ENCODE measurements around the gene F10. TPM values are rescaled to one million over a fixed set of nuclear protein-coding genes. Genes with fewer than 3 reads are reported as not detected.
"Not testable (repeated sequence)": the region's sequence is repeated elsewhere in the genome, so short reads cannot be mapped to it uniquely, and the experiment has no call there.

The F10 gene
- total RNA-seq, 1 donor from 2014 or later: 12.3 TPM

GRCh38 chr13:113076681-113077401, 45.8 kb upstream of the F10 start:
- no peak overlapping the region for H3K27ac Mint-ChIP-seq
- peaks cover 29% of the 10 kb centered on the region for H3K36me3 Mint-ChIP-seq
- no peak for TF ChIP-seq CTCF (IDR thresholded peaks at IDR 0.05; ENCODE audit: unreplicated experiment)
- no peak for DNase-seq (ENCODE audit: low spot score in 2 of 2, unreplicated experiment in 2 of 2)
- no peaks in the 10 kb centered on the region for H3K27me3 Mint-ChIP-seq (ENCODE audit: low read depth)
- no peak overlapping the region for H3K4me3 Mint-ChIP-seq
- H3K4me1 Mint-ChIP-seq: no peaks in the 10 kb centered on the region
- H3K9me3 Mint-ChIP-seq: peaks cover 13% of the 10 kb centered on the region

GRCh38 chr13:113077566-113077952, 45.0 kb upstream of the F10 start:
- peaks cover 6% of the 10 kb centered on the region for H3K9me3 Mint-ChIP-seq
- H3K27me3 Mint-ChIP-seq (ENCODE audit: low read depth): no peaks in the 10 kb centered on the region
- no peak overlapping the region for H3K27ac Mint-ChIP-seq
- no peak for TF ChIP-seq CTCF (IDR thresholded peaks at IDR 0.05; ENCODE audit: unreplicated experiment)
- H3K4me3 Mint-ChIP-seq: no peak overlapping the region
- H3K4me1 Mint-ChIP-seq: no peaks in the 10 kb centered on the region
- H3K36me3 Mint-ChIP-seq: peaks cover 21% of the 10 kb centered on the region
- no peak for DNase-seq (ENCODE audit: low spot score in 2 of 2, unreplicated experiment in 2 of 2)

DNA sequence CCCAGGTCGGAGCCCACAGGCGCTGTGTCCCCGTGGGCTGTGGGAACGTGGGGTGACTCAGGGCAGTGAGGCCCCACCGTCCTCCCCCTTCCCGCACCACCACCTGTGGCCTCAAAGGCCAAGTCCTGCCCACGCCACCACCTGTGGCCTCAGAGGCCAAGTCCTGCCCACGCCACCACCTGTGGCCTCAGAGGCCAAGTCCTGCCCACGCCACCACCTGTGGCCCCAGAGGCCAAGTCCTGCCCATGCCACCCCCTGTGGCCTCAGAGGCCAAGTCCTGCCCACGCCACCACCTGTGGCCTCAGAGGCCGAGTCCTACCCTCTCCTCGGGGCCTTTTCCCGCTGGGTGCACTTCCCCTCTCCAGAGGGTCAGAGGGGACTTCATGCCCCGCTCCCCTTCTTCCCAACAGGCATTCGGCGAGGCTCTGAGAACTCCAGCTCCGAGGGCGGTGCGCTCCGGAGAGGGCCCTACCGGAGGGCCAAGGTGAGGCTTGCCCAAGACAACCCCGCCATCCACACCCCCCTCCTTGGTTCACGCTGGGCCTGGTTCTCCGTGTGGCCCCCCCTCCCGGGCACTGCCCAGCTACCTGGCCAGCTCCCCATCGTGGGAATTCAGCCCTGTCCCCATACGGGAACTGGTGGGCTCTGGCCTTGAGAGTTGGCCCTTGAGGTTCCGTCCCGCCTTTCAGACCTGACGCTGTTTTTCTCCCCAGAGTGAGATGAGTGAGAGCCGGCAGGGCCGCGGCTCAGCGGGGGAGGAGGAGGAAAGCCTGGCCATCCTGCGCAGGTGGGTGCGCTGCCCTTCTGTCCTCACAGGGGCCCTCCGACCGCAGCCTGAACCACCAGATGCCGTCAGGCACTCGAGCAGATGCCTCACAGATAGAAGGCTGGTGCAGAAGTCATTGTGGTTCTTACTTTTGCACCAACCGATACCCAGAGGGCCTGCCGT, 44.4 kb upstream of the F10 start:
- Mint-ChIP-seq H3K36me3 (peaks cover 16% of the 10 kb centered on the region), H3K27me3 (ENCODE audit: low read depth) (no peaks in the 10 kb centered on the region), H3K4me1 (no peaks in the 10 kb centered on the region), H3K9me3 (no peaks in the 10 kb centered on the region), H3K27ac (no peak overlapping the region), H3K4me3 (no peak overlapping the region)
- DNase-seq (ENCODE audit: low spot score in 2 of 2, unreplicated experiment in 2 of 2): no peak
- TF ChIP-seq CTCF (IDR thresholded peaks at IDR 0.05; ENCODE audit: unreplicated experiment): no peak

GRCh38 chr13:113078902-113079780, 43.5 kb upstream of the F10 start:
- H3K4me3 Mint-ChIP-seq: no peak overlapping the region
- H3K9me3 Mint-ChIP-seq: no peaks in the 10 kb centered on the region
- TF ChIP-seq CTCF (IDR thresholded peaks at IDR 0.05; ENCODE audit: unreplicated experiment): no peak
- H3K4me1 Mint-ChIP-seq: peaks cover 7% of the 10 kb centered on the region
- H3K36me3 Mint-ChIP-seq: peaks cover 13% of the 10 kb centered on the region
- no peak overlapping the region for H3K27ac Mint-ChIP-seq
- no peak for DNase-seq (ENCODE audit: low spot score in 2 of 2, unreplicated experiment in 2 of 2)
- no peaks in the 10 kb centered on the region for H3K27me3 Mint-ChIP-seq (ENCODE audit: low read depth)

DNA sequence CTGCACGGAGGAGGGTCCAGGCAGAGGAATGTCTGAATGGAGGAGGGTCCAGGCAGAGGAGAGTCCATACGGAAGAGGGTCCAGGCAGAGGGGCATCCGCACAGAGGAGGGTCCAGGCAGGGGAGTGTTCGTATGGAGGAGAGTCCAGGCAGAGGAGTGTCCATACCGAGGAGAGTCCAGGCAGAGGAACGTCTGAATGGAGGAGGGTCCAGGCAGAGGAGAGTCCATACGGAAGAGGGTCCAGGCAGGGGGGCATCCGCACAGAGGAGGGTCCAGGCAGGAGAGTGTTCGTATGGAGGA, 42.9 kb upstream of the F10 start:
- H3K9me3 Mint-ChIP-seq; H3K27me3 Mint-ChIP-seq (ENCODE audit: low read depth); H3K4me3 Mint-ChIP-seq; DNase-seq (ENCODE audit: low spot score in 2 of 2, unreplicated experiment in 2 of 2); H3K27ac Mint-ChIP-seq; H3K4me1 Mint-ChIP-seq: not testable (repeated sequence)
- H3K36me3 Mint-ChIP-seq: peaks cover 11% of the 10 kb centered on the region

Data from mesothelial cell of epicardium (in vitro differentiated cells).